DOHH2 (cell line): Measurements from ENCODE around the gene HIPK2.

Source experiments
- H3F3A ChIP-seq: fragments of 200-600 bp; sonication (generic), shearing (Covaris generic); 2 replicates; pipeline ENCODE4 v1.6.0; 2016; ENCODE audit warnings: antibody characterized with exemption, mild to moderate bottlenecking; ENCODE audit not compliant: control insufficient read depth, insufficient read depth
- H3K27ac ChIP-seq: fragments of 200-600 bp; sonication (generic); 2 replicates; pipeline ENCODE4 v1.5.1; 2014; ENCODE audit warnings: low read depth, mild to moderate bottlenecking, low read length, moderate library complexity
- H3K27me3 ChIP-seq: fragments of 200-600 bp; sonication (generic); 2 replicates; pipeline ENCODE4 v1.6.1; 2014; ENCODE audit warnings: mild to moderate bottlenecking, low read length, mixed read lengths; ENCODE audit not compliant: control insufficient read depth
- H3K36me3 ChIP-seq: fragments of 200-600 bp; sonication (generic); 2 replicates; pipeline ENCODE4 v1.6.1; 2014; ENCODE audit warnings: mild to moderate bottlenecking, low read length, moderate library complexity, mixed read lengths; ENCODE audit not compliant: control insufficient read depth
- H3K4me1 ChIP-seq: fragments of 200-600 bp; sonication (generic); 2 replicates; pipeline ENCODE4 v1.6.1; 2014; ENCODE audit warnings: mild to moderate bottlenecking, low read length, mixed read lengths; ENCODE audit not compliant: control insufficient read depth
- H3K4me2 ChIP-seq: fragments of 200-600 bp; sonication (generic); 2 replicates; pipeline ENCODE4 v1.6.0; 2014; ENCODE audit warnings: mild to moderate bottlenecking, low read length, moderate library complexity
- H3K4me3 ChIP-seq: fragments of 200-600 bp; sonication (generic); 2 replicates; pipeline ENCODE4 v1.5.1; 2014; ENCODE audit warnings: mild to moderate bottlenecking, low read length, mixed read lengths
- H3K79me2 ChIP-seq: fragments of 200-600 bp; sonication (generic); 2 replicates; pipeline ENCODE4 v1.6.1; 2014; ENCODE audit warnings: mild to moderate bottlenecking, low read length, mixed read lengths; ENCODE audit not compliant: control insufficient read depth
- H3K9me2 ChIP-seq: fragments of 200-600 bp; sonication (generic); replicated peaks from 2 replicates; pipeline ENCODE4 v1.6.1; 2014; ENCODE audit warnings: mild to moderate bottlenecking, low read length, mixed read lengths; ENCODE audit not compliant: control insufficient read depth
- H3K9me3 ChIP-seq: fragments of 200-600 bp; sonication (generic); 2 replicates; pipeline ENCODE4 v1.6.1; 2014; ENCODE audit warnings: antibody characterized with exemption, low read length, mixed read lengths; ENCODE audit not compliant: control insufficient read depth, insufficient read depth
- H4K20me1 ChIP-seq: fragments of 200-600 bp; sonication (generic); 2 replicates; pipeline ENCODE4 v1.6.0; 2014; ENCODE audit warnings: low read depth, mild to moderate bottlenecking, antibody characterized with exemption, low read length, moderate library complexity; ENCODE audit not compliant: control insufficient read depth, insufficient read depth
- EZH2phosphoT487 ChIP-seq: fragments of 200-600 bp; sonication (generic); IDR thresholded peaks from 2 replicates; pipeline ENCODE4 v1.6.1; 2017; ENCODE audit warnings: borderline replicate concordance, mild to moderate bottlenecking, antibody characterized with exemption, low read length, moderate library complexity, mixed read lengths
- TF ChIP-seq, protein P1 (sequence below): fragments of 200-600 bp; sonication (generic); IDR thresholded peaks from one replicate; pipeline ENCODE4 v1.5.1; 2014; ENCODE audit warnings: antibody characterized with exemption, mild to moderate bottlenecking, low read depth, low read length; ENCODE audit not compliant: poor library complexity, severe bottlenecking

Gene HIPK2

DNA sequence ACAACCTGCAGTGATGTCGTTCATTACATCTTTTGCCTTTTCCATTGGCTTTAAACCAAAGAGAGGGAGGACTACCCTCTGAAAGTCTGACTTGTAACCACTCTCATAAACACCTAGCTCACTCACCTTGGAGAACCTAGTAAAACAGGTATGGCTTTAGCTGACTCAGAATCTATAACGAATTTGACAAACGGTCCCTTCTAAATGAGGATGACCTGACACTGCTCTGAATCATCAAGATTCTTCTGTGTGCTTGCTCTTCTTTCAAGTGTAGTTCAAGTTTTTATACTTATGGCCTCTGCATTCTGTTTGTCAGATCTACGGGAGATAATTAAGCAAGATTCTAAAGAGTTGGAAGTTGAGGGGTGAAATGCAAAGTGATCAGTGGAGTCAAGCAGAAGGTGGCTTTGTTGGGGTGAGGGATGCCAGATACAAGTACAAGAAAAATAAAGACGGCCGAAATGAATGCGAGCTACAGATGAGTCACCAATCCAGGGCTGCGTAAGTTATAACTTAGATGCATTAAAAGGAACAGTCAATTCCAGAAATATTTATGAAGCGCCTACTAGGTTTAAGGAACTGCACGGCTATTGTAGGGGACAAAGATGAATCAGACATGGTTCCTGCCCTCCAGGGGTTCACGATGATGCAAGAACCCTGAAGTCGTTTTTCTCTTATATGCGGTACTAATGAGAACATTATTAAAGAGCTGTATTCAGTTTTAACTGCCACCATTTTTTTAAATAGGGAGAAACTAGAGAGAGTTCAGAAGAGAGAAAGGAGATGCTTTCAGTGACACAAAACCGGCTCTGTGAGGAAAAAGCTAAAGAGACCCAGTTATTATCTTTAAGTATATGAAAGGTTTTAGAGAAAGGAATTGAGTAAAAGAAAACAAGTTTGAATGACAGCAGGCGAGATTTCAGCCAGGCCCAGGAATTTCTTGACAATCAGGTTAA lies 6.5 kb downstream of the HIPK2 start:
- Histone ChIP-seq H3K4me1 (peaks cover 4% of the 10 kb centered on the region), H3K9me3 (no peaks in the 10 kb centered on the region), H3K79me2 (no peaks in the 10 kb centered on the region), H3F3A (no peaks in the 10 kb centered on the region), H3K4me3 (no peak overlapping the region), H3K9me2 (no peaks in the 10 kb centered on the region), H3K4me2 (no peak overlapping the region), H4K20me1 (no peaks in the 10 kb centered on the region), H3K36me3 (no peaks in the 10 kb centered on the region), H3K27me3 (peaks cover 72% of the 10 kb centered on the region), H3K27ac (no peak overlapping the region)
- TF ChIP-seq EZH2phosphoT487, result no peak; the same call in 1 of the 2 replicates
- TF ChIP-seq, protein P1, sequence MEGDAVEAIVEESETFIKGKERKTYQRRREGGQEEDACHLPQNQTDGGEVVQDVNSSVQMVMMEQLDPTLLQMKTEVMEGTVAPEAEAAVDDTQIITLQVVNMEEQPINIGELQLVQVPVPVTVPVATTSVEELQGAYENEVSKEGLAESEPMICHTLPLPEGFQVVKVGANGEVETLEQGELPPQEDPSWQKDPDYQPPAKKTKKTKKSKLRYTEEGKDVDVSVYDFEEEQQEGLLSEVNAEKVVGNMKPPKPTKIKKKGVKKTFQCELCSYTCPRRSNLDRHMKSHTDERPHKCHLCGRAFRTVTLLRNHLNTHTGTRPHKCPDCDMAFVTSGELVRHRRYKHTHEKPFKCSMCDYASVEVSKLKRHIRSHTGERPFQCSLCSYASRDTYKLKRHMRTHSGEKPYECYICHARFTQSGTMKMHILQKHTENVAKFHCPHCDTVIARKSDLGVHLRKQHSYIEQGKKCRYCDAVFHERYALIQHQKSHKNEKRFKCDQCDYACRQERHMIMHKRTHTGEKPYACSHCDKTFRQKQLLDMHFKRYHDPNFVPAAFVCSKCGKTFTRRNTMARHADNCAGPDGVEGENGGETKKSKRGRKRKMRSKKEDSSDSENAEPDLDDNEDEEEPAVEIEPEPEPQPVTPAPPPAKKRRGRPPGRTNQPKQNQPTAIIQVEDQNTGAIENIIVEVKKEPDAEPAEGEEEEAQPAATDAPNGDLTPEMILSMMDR, result no peak

DNA sequence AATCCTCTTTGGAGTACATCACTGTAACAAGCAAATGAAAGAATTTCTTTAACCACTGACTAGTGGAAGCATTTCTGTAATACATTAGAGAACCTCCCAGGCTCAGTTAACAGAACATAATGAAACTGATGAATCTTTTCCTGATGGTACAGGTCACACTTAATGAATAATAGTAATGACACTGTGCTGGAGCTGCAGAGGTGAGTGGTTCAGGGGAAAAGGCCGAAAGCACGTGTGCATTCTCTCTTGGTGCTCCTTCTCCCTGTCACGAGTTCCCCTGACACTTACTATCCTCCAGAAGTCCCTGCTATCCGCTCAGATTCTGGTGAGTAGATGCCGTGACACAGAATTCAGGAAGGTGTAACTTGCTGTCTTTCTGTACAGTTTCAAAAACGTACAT lies 8.0 kb downstream of the HIPK2 start:
- no peak overlapping the region for H3K27ac ChIP-seq
- H3K4me1 ChIP-seq, result no peaks in the 10 kb centered on the region
- no peaks in the 10 kb centered on the region for H3F3A ChIP-seq
- no peaks in the 10 kb centered on the region for H3K9me2 ChIP-seq
- no peak overlapping the region for H3K4me2 ChIP-seq
- H3K79me2 ChIP-seq, result no peaks in the 10 kb centered on the region
- H3K4me3 ChIP-seq, result no peak overlapping the region
- H3K27me3 ChIP-seq, result peaks cover 63% of the 10 kb centered on the region
- TF ChIP-seq, protein P1, result no peak
- TF ChIP-seq EZH2phosphoT487, result no peak
- no peaks in the 10 kb centered on the region for H3K9me3 ChIP-seq
- no peaks in the 10 kb centered on the region for H4K20me1 ChIP-seq
- H3K36me3 ChIP-seq, result no peaks in the 10 kb centered on the region

DNA sequence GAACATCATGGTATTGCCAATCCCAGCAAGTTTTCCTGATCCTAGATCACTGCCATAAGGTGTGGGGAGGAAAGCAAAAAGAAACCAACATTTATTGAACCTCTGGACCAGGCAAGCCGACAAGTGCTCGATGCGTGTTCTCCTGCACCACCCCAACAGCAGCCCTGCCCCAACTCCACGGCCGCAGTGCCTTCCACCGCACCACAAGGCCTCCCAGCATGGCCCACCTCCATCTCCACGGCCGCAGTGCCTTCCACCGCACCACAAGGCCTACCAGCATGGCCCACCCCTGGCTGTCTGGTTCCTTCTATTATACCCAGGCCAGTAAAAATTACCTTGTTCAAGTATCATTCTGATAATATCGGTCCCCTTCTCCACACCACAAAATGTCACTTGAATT lies 8.7 kb downstream of the HIPK2 start:
- Histone ChIP-seq H3K9me3 (no peaks in the 10 kb centered on the region), H3K27ac (no peak overlapping the region), H4K20me1 (no peaks in the 10 kb centered on the region), H3K4me2 (no peak overlapping the region), H3K4me3 (no peak overlapping the region), H3K9me2 (no peaks in the 10 kb centered on the region), H3K79me2 (no peaks in the 10 kb centered on the region), H3K27me3 (peaks cover 56% of the 10 kb centered on the region), H3K4me1 (no peaks in the 10 kb centered on the region), H3K36me3 (no peaks in the 10 kb centered on the region), H3F3A (no peaks in the 10 kb centered on the region)
- TF ChIP-seq, protein P1, result no peak
- no peak for TF ChIP-seq EZH2phosphoT487
